Karpas-422 (cell line): Measurements from ENCODE around the gene GLB1L2. TPM values are rescaled to one million over a fixed set of nuclear protein-coding genes. Genes with fewer than 3 reads are reported as not detected.
"Not testable (repeated sequence)": the region's sequence is repeated elsewhere in the genome, so short reads cannot be mapped to it uniquely, and the experiment has no call there.

ENCODE experiments used
- DNase-seq: peaks from one replicate; pipeline ENCODE4 v3.0.0-alpha.2; 2015
- H2AFZ ChIP-seq: fragments of 200-600 bp; sonication (generic); 2 replicates; pipeline ENCODE4 v1.6.1; 2014; ENCODE audit warnings: antibody characterized with exemption, low read length, mixed read lengths
- H3K27ac ChIP-seq: fragments of 200-600 bp; sonication (generic); 2 replicates; pipeline ENCODE4 v1.5.1; 2014; ENCODE audit warnings: mild to moderate bottlenecking, low read length, moderate library complexity
- H3K27me3 ChIP-seq: fragments of 200-600 bp; sonication (generic); 2 replicates; pipeline ENCODE4 v1.6.1; 2014; ENCODE audit warnings: low read length, mixed read lengths
- H3K36me3 ChIP-seq: fragments of 200-600 bp; sonication (generic); 2 replicates; pipeline ENCODE4 v1.6.1; 2014; ENCODE audit warnings: low read length, mixed read lengths; ENCODE audit not compliant: insufficient read depth
- H3K4me1 ChIP-seq: fragments of 200-600 bp; sonication (generic); 2 replicates; pipeline ENCODE4 v1.6.1; 2014; ENCODE audit warnings: mild to moderate bottlenecking, low read length, mixed read lengths
- H3K4me2 ChIP-seq: fragments of 200-600 bp; sonication (generic); 2 replicates; pipeline ENCODE4 v1.6.1; 2014; ENCODE audit warnings: low read length, low read depth, mild to moderate bottlenecking; ENCODE audit not compliant: poor library complexity, severe bottlenecking
- H3K4me3 ChIP-seq: fragments of 200-600 bp; sonication (generic); 2 replicates; pipeline ENCODE4 v1.5.1; 2014; ENCODE audit warnings: mild to moderate bottlenecking, antibody characterized with exemption, low read length, mixed read lengths
- H3K79me2 ChIP-seq: fragments of 200-600 bp; sonication (generic); 2 replicates; pipeline ENCODE4 v1.6.1; 2014; ENCODE audit warnings: mild to moderate bottlenecking, low read length, mixed read lengths
- H3K9ac ChIP-seq: fragments of 200-600 bp; sonication (generic); 2 replicates; pipeline ENCODE4 v1.6.0; 2014; ENCODE audit warnings: low read length
- H3K9me2 ChIP-seq: fragments of 200-600 bp; sonication (generic), shearing (Covaris generic); replicated peaks from 2 replicates; pipeline ENCODE4 v1.6.0; 2014; ENCODE audit warnings: mild to moderate bottlenecking, low read length, moderate library complexity; ENCODE audit not compliant: insufficient read depth
- H3K9me3 ChIP-seq: fragments of 300-700, 200-600 bp; sonication (generic); 2 replicates; pipeline ENCODE4 v1.6.1; 2014; ENCODE audit warnings: low read length, mixed read lengths
- H4K20me1 ChIP-seq: fragments of 200-600 bp; sonication (generic); 2 replicates; pipeline ENCODE4 v1.6.1; 2014; ENCODE audit warnings: mild to moderate bottlenecking, antibody characterized with exemption, low read length, low read depth; ENCODE audit not compliant: insufficient read depth
- total RNA-seq: library from RNA; depleted of rRNA; stranded (reverse); fragments of >200 nt; shearing (Covaris generic); gene quantifications from 2 replicates; pipeline ENCODE4 v1.2.3, GENCODE V29; 2014; ENCODE audit warnings: low replicate concordance

The GLB1L2 gene
- total RNA-seq, 1 experiment from 2014 or later, result not detected

- Histone ChIP-seq H2AFZ (no peak overlapping the region), H3K4me1 (no peaks in the 10 kb centered on the region), H4K20me1 (no peaks in the 10 kb centered on the region), H3K9ac (no peak overlapping the region), H3K79me2 (no peaks in the 10 kb centered on the region), H3K4me2 (no peak overlapping the region), H3K27me3 (no peaks in the 10 kb centered on the region), H3K9me2 (no peaks in the 10 kb centered on the region), H3K9me3 (no peaks in the 10 kb centered on the region), H3K4me3 (no peak overlapping the region), H3K36me3 (no peaks in the 10 kb centered on the region), H3K27ac (no peak overlapping the region)
- DNase-seq, result no peak
These were observed 8.7 kb downstream of the GLB1L2 start for GRCh38 chr11:134340354-134340964.

- H3K27ac ChIP-seq, result no peak overlapping the region
- no peaks in the 10 kb centered on the region for H3K9me3 ChIP-seq
- no peaks in the 10 kb centered on the region for H3K27me3 ChIP-seq
- no peaks in the 10 kb centered on the region for H3K4me1 ChIP-seq
- H3K9me2 ChIP-seq, result no peaks in the 10 kb centered on the region
- DNase-seq, result no peak
- no peaks in the 10 kb centered on the region for H3K79me2 ChIP-seq
- H3K36me3 ChIP-seq, result no peaks in the 10 kb centered on the region
- H4K20me1 ChIP-seq, result no peaks in the 10 kb centered on the region
- no peak overlapping the region for H2AFZ ChIP-seq
- H3K4me2 ChIP-seq, result no peak overlapping the region
- H3K4me3 ChIP-seq, result no peak overlapping the region
- H3K9ac ChIP-seq, result no peak overlapping the region
These were observed 10.2 kb downstream of the GLB1L2 start for GRCh38 chr11:134341805-134342571.

GRCh38 chr11:134342572-134343340 is 11.0 kb downstream of the GLB1L2 start:
- no peaks in the 10 kb centered on the region for H3K36me3 ChIP-seq
- DNase-seq, result no peak

GRCh38 chr11:134343646-134344045 is 11.9 kb downstream of the GLB1L2 start:
- Histone ChIP-seq H2AFZ (no peak overlapping the region), H3K9me3 (no peaks in the 10 kb centered on the region), H3K27me3 (no peaks in the 10 kb centered on the region), H4K20me1 (no peaks in the 10 kb centered on the region), H3K4me3 (no peak overlapping the region), H3K27ac (no peak overlapping the region), H3K36me3 (no peaks in the 10 kb centered on the region), H3K79me2 (no peaks in the 10 kb centered on the region), H3K9ac (no peak overlapping the region), H3K4me2 (no peak overlapping the region), H3K9me2 (no peaks in the 10 kb centered on the region), H3K4me1 (no peaks in the 10 kb centered on the region)
- DNase-seq, result no peak

More at GRCh38 chr11:134342572-134343340, 11.0 kb downstream of the GLB1L2 start:
- Histone ChIP-seq H3K27me3 (no peaks in the 10 kb centered on the region), H3K4me1 (no peaks in the 10 kb centered on the region), H3K9ac (no peak overlapping the region), H4K20me1 (no peaks in the 10 kb centered on the region), H3K4me2 (no peak overlapping the region), H3K4me3 (no peak overlapping the region), H3K9me2 (no peaks in the 10 kb centered on the region), H2AFZ (no peak overlapping the region), H3K9me3 (no peaks in the 10 kb centered on the region), H3K27ac (no peak overlapping the region), H3K79me2 (no peaks in the 10 kb centered on the region)

GRCh38 chr11:134344497-134345236 is 12.9 kb downstream of the GLB1L2 start:
- not testable (repeated sequence) for H3K27me3 ChIP-seq, H3K9me2 ChIP-seq, H3K9me3 ChIP-seq, H3K9ac ChIP-seq, H3K79me2 ChIP-seq, DNase-seq, H3K27ac ChIP-seq, H4K20me1 ChIP-seq, H3K36me3 ChIP-seq, H3K4me3 ChIP-seq, H3K4me2 ChIP-seq, H2AFZ ChIP-seq, H3K4me1 ChIP-seq

- no peaks in the 10 kb centered on the region for H3K9me2 ChIP-seq
- no peaks in the 10 kb centered on the region for H4K20me1 ChIP-seq
- H3K9me3 ChIP-seq, result no peaks in the 10 kb centered on the region
- H3K4me2 ChIP-seq, result no peak overlapping the region
- DNase-seq, result no peak
- no peaks in the 10 kb centered on the region for H3K36me3 ChIP-seq
- H3K27me3 ChIP-seq, result no peaks in the 10 kb centered on the region
- H3K9ac ChIP-seq, result no peak overlapping the region
- no peak overlapping the region for H3K4me3 ChIP-seq
- H2AFZ ChIP-seq, result no peak overlapping the region
- H3K27ac ChIP-seq, result no peak overlapping the region
- no peaks in the 10 kb centered on the region for H3K79me2 ChIP-seq
- no peaks in the 10 kb centered on the region for H3K4me1 ChIP-seq
These were observed 13.4 kb downstream of the GLB1L2 start for GRCh38 chr11:134345237-134345550.

GRCh38 chr11:134346101-134346975 is 14.6 kb downstream of the GLB1L2 start:
- Histone ChIP-seq H2AFZ (no peak overlapping the region), H3K79me2 (no peaks in the 10 kb centered on the region), H3K9me3 (no peaks in the 10 kb centered on the region), H4K20me1 (no peaks in the 10 kb centered on the region), H3K4me1 (no peaks in the 10 kb centered on the region), H3K9ac (no peak overlapping the region), H3K27ac (no peak overlapping the region), H3K9me2 (no peaks in the 10 kb centered on the region), H3K27me3 (no peaks in the 10 kb centered on the region), H3K4me2 (no peak overlapping the region), H3K36me3 (no peaks in the 10 kb centered on the region), H3K4me3 (no peak overlapping the region)
- no peak for DNase-seq
